Kidney capillary endothelial cell (primary cell): Measurements from ENCODE around the gene RBM47.
"Not testable (repeated sequence)": the region's sequence is repeated elsewhere in the genome, so short reads cannot be mapped to it uniquely, and the experiment has no call there.

ENCODE experiments used
- DNase-seq: peaks from one replicate; pipeline ENCODE4 v3.0.0-alpha.2; 2018; ENCODE audit warnings: low spot score

RBM47 gene

GRCh38 chr4:40562208-40562607 lies 67.5 kb downstream of the RBM47 start:
- no peak for DNase-seq

GRCh38 chr4:40561543-40562177 lies 68.0 kb downstream of the RBM47 start:
- not testable (repeated sequence) for DNase-seq

- no peak for DNase-seq
These were observed 69.8 kb downstream of the RBM47 start for GRCh38 chr4:40559585-40560465.

- DNase-seq = no peak
These were observed 71.9 kb downstream of the RBM47 start for GRCh38 chr4:40557736-40558135.

GRCh38 chr4:40555176-40555900 lies 74.3 kb downstream of the RBM47 start:
- no peak for DNase-seq

- not testable (repeated sequence) for DNase-seq
These were observed 75.0 kb downstream of the RBM47 start for GRCh38 chr4:40554641-40555040.

GRCh38 chr4:40553995-40554394 lies 75.7 kb downstream of the RBM47 start:
- peak; percentile 86 for DNase-seq

GRCh38 chr4:40552536-40552935 lies 77.1 kb downstream of the RBM47 start:
- DNase-seq = no peak

- peak; percentile 40 for DNase-seq
These were observed 78.0 kb downstream of the RBM47 start for GRCh38 chr4:40551568-40552136.

GRCh38 chr4:40550948-40551462 lies 78.7 kb downstream of the RBM47 start:
- DNase-seq = no peak

- DNase-seq = no peak
These were observed 79.5 kb downstream of the RBM47 start for GRCh38 chr4:40550196-40550595.

- peak; percentile 61 for DNase-seq
These were observed 81.4 kb downstream of the RBM47 start for GRCh38 chr4:40548256-40548655.

GRCh38 chr4:40547789-40548132 lies 81.9 kb downstream of the RBM47 start:
- no peak for DNase-seq

GRCh38 chr4:40546969-40547788 lies 82.5 kb downstream of the RBM47 start:
- DNase-seq = no peak

- no peak for DNase-seq
These were observed 83.2 kb downstream of the RBM47 start for GRCh38 chr4:40546506-40546905.

- not testable (repeated sequence) for DNase-seq
These were observed 84.2 kb downstream of the RBM47 start for GRCh38 chr4:40545487-40545886.

- no peak for DNase-seq
These were observed 85.4 kb downstream of the RBM47 start for GRCh38 chr4:40544221-40544620.

- DNase-seq = no peak
These were observed 88.9 kb downstream of the RBM47 start for GRCh38 chr4:40540800-40541199.

- DNase-seq = no peak
These were observed 93.6 kb downstream of the RBM47 start for GRCh38 chr4:40536032-40536431.

GRCh38 chr4:40531636-40532023 lies 98.0 kb downstream of the RBM47 start:
- no peak for DNase-seq

- DNase-seq = no peak
These were observed 98.6 kb downstream of the RBM47 start for GRCh38 chr4:40530961-40531635.
